Fibroblast of lung (primary cell): ENCODE results near the gene DTYMK. TPM values are rescaled to one million over a fixed set of nuclear protein-coding genes. Genes with fewer than 3 reads are reported as not detected.

Experiments used
- DNase-seq, 2 donors: peaks; one replicate each; pipeline versions ENCODE4 v3.0.0 to v3.0.0-alpha.2; 2010; ENCODE audit warnings: low read depth in 2 of 2
- H2AFZ ChIP-seq: 2 replicates; pipeline ENCODE4 v1.5.1; 2012; ENCODE audit warnings: low read length, control low read depth, inconsistent platforms
- H3K27ac ChIP-seq: 2 replicates; pipeline ENCODE4 v1.5.1; 2011; ENCODE audit warnings: low read length, control low read depth; ENCODE audit not compliant: insufficient read depth
- H3K27me3 ChIP-seq: 2 replicates; pipeline ENCODE4 v1.5.1; 2011; ENCODE audit warnings: mild to moderate bottlenecking, low read length; ENCODE audit not compliant: control insufficient read depth, insufficient read depth
- H3K36me3 ChIP-seq: 2 replicates; pipeline ENCODE4 v1.5.1; 2011; ENCODE audit warnings: low read length; ENCODE audit not compliant: control insufficient read depth, insufficient read depth
- H3K4me1 ChIP-seq: 2 replicates; pipeline ENCODE4 v1.5.1; 2011; ENCODE audit warnings: low read length; ENCODE audit not compliant: control insufficient read depth, insufficient read depth; ENCODE audit errors: extremely low read depth
- H3K4me2 ChIP-seq: 2 replicates; pipeline ENCODE4 v1.5.1; 2011; ENCODE audit warnings: low read length, control low read depth; ENCODE audit not compliant: insufficient read depth; ENCODE audit errors: extremely low read depth
- H3K4me3 ChIP-seq, 4 experiments: fragments of 200-600 bp in 1 of 4; sonication (generic) in 1 of 4; replicated peaks in 1 of 4; 2 replicates each; pipeline ENCODE4 v1.5.1; 2011 to 2016; ENCODE audit warnings: low read length in 4 of 4, low read depth in 3 of 4, mild to moderate bottlenecking in 3 of 4, control low read depth in 2 of 4, inconsistent platforms in 1 of 4, mixed read lengths in 1 of 4; ENCODE audit not compliant: insufficient read depth in 1 of 4; ENCODE audit errors: control extremely low read depth in 1 of 4
- H3K79me2 ChIP-seq: 2 replicates; pipeline ENCODE4 v1.5.1; 2012; ENCODE audit warnings: mild to moderate bottlenecking, low read length, inconsistent platforms; ENCODE audit not compliant: control insufficient read depth, insufficient read depth
- H3K9ac ChIP-seq: 2 replicates; pipeline ENCODE4 v1.5.1; 2011; ENCODE audit warnings: mild to moderate bottlenecking, low read length, control low read depth; ENCODE audit not compliant: insufficient read depth
- H3K9me3 ChIP-seq: 2 replicates; pipeline ENCODE4 v1.5.1; 2012; ENCODE audit warnings: low read depth, low read length; ENCODE audit not compliant: control insufficient read depth, insufficient read depth
- H4K20me1 ChIP-seq: 2 replicates; pipeline ENCODE4 v1.5.1; 2011; ENCODE audit warnings: low read length; ENCODE audit not compliant: control insufficient read depth, insufficient read depth; ENCODE audit errors: extremely low read depth
- CTCF ChIP-seq, 2 donors: IDR thresholded peaks in 1 of 2; conservative IDR thresholded peaks in 1 of 2; 1 replicate in 1 of 2; 2 replicates in 1 of 2; pipeline ENCODE4 v1.5.1; 2011 to 2012; ENCODE audit warnings: low read length in 2 of 2, control low read depth in 1 of 2, inconsistent platforms in 1 of 2, low read depth in 1 of 2, mild to moderate bottlenecking in 1 of 2
- EZH2 ChIP-seq: IDR thresholded peaks from 2 replicates; pipeline ENCODE4 v1.5.1; 2012; ENCODE audit warnings: low read length, control low read depth, mild to moderate bottlenecking; ENCODE audit errors: missing control alignments
- polyA plus RNA-seq, 2 donors: library from polyadenylated mRNA; depleted of rRNA in 1 of 2; stranded (reverse) in 1 of 2; unstranded in 1 of 2; fragments of >200 nt; gene quantifications; 2 replicates each; pipeline ENCODE4 v1.2.1, GENCODE V29; 2011 to 2012; ENCODE audit warnings: missing spikeins in 1 of 2
- total RNA-seq: library from RNA; depleted of rRNA; stranded (reverse); fragments of >200 nt; gene quantifications from 2 replicates; pipeline ENCODE4 v1.2.1, GENCODE V29; 2014

Gene DTYMK
- total and polyA plus RNA-seq, 2 donors (not counting 1 experiment from before 2014, with no cell fraction given) = 19.0 to 25.3 TPM

- Histone ChIP-seq H3K4me1 (no peaks in the 10 kb centered on the region), H3K36me3 (peaks cover 10% of the 10 kb centered on the region), H3K4me2 (no peak overlapping the region), H3K4me3 (no peak overlapping the region), H3K9ac (no peak overlapping the region), H3K9me3 (no peaks in the 10 kb centered on the region), H4K20me1 (no peaks in the 10 kb centered on the region), H3K79me2 (peaks cover 36% of the 10 kb centered on the region), H2AFZ (no peak overlapping the region), H3K27ac (no peak overlapping the region), H3K27me3 (no peaks in the 10 kb centered on the region)
- TF ChIP-seq CTCF (conservative IDR thresholded peaks at IDR 0.05 in 1 of 2, IDR thresholded peaks at IDR 0.05 in 1 of 2; ENCODE audit: low read depth in 1 of 2, low read length in 2 of 2) (no peak), EZH2 (no peak)
- DNase-seq = no peak
Measured at GRCh38 chr2:241648453-241648852, 38.2 kb downstream of the DTYMK start.

- H3K9ac ChIP-seq = no peak overlapping the region
- H4K20me1 ChIP-seq = no peaks in the 10 kb centered on the region
- H3K27ac ChIP-seq = no peak overlapping the region
- H2AFZ ChIP-seq = no peak overlapping the region
- H3K4me3 ChIP-seq = no peak overlapping the region
- TF ChIP-seq CTCF (conservative IDR thresholded peaks at IDR 0.05 in 1 of 2, IDR thresholded peaks at IDR 0.05 in 1 of 2; ENCODE audit: low read depth in 1 of 2, low read length in 2 of 2) (no peak), EZH2 (no peak)
- no peak for DNase-seq
- no peaks in the 10 kb centered on the region for H3K9me3 ChIP-seq
- H3K36me3 ChIP-seq = no peaks in the 10 kb centered on the region
- no peaks in the 10 kb centered on the region for H3K27me3 ChIP-seq
- peaks cover 46% of the 10 kb centered on the region for H3K79me2 ChIP-seq
- H3K4me1 ChIP-seq = no peaks in the 10 kb centered on the region
- no peak overlapping the region for H3K4me2 ChIP-seq
Measured at GRCh38 chr2:241645915-241646645, 40.5 kb downstream of the DTYMK start.

DNA sequence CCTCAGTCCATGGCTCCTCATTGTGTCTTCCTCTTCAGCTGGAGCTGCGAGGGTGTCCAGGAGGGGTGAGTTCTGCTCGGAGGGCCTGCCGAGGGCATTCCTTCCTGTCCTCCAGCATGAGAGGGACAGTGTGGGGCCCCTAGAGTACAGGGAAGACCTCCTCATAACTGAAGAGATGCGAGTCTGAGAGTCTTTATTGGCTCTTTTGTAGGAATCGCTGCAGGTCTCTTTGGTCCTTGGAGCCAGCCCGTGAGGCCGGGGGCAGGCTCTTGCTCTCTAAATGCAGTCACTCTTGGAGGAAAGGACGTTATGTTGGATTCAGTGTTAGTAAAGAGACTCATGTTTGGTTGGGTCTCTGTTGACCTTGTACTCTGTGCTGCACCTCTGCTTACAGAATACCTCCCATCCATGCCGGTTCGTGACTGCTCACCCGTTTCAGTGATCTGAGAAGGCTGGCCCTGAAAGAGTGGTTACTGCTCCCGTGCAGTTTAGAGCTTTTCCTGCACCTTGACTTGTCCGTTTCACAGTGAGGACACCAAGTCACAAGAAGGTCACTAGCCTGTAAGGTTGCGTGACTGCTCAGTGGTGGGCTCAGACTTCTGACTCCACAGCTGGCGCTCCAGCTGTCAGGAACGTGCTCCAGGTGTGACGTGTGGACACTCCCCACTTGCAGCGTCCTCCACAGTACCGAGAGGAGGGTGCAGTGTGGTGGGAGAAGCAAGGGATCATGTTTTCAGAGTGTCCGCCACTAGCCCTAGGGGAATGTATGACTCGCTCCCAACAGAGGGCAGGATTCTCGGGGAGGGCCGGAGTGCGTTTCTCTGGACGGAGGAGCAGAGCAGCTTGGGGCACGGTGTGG, 41.3 kb downstream of the DTYMK start:
- H4K20me1 ChIP-seq = no peaks in the 10 kb centered on the region
- no peaks in the 10 kb centered on the region for H3K4me1 ChIP-seq
- no peak overlapping the region for H3K9ac ChIP-seq
- no peak overlapping the region for H2AFZ ChIP-seq
- no peak for DNase-seq
- no peaks in the 10 kb centered on the region for H3K27me3 ChIP-seq
- TF ChIP-seq CTCF (conservative IDR thresholded peaks at IDR 0.05 in 1 of 2, IDR thresholded peaks at IDR 0.05 in 1 of 2; ENCODE audit: low read depth in 1 of 2, low read length in 2 of 2) (no peak), EZH2 (no peak)
- no peak overlapping the region for H3K4me2 ChIP-seq
- H3K79me2 ChIP-seq = peaks cover 51% of the 10 kb centered on the region
- H3K9me3 ChIP-seq = no peaks in the 10 kb centered on the region
- H3K4me3 ChIP-seq = no peak overlapping the region
- no peaks in the 10 kb centered on the region for H3K36me3 ChIP-seq
- no peak overlapping the region for H3K27ac ChIP-seq
